ENCODE data around the gene FHIT. TPM values are rescaled to one million over a fixed set of nuclear protein-coding genes. Genes with fewer than 3 reads are reported as not detected.

Gene FHIT
- total RNA-seq, 4 donors from 2014 or later: 4.6 to 6.1 (median 5.7) TPM

DNA sequence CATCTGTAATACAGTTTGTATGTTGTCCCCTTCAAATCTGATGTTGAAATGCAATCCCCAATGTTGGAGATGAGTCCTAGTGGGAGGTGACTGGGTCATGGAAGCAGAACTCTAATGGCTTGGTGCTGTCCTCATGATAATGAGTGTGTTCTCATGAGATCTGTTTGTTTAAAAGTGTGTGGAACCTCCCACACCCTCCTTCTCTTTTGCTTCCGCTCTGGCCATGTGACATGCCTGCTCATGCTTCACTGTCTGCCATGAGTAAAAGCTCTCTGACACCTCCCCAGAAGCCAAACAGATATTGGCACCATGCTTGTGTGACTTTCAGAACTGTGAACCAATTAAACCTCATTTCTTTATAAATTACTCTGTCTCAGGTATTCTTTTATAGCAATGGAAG, 1407.4 kb downstream of the FHIT start:
- H3K36me3 ChIP-seq: no peaks in the 10 kb centered on the region
- no peak overlapping the region for H3K4me3 ChIP-seq
- H3K27me3 ChIP-seq: no peaks in the 10 kb centered on the region
- no peaks in the 10 kb centered on the region for H3K9me3 ChIP-seq
- no peaks in the 10 kb centered on the region for H3K4me1 ChIP-seq
- no peak overlapping the region for H3K27ac ChIP-seq (replicated peaks in 1 of 4)
- 75% methylated on average over 1 of the region's 1 CpG for WGBS
- no peak for DNase-seq (ENCODE audit: extremely low spot score)
- intact Hi-C loops (cut with DNase I): no loop called here
- TF ChIP-seq, protein P1, sequence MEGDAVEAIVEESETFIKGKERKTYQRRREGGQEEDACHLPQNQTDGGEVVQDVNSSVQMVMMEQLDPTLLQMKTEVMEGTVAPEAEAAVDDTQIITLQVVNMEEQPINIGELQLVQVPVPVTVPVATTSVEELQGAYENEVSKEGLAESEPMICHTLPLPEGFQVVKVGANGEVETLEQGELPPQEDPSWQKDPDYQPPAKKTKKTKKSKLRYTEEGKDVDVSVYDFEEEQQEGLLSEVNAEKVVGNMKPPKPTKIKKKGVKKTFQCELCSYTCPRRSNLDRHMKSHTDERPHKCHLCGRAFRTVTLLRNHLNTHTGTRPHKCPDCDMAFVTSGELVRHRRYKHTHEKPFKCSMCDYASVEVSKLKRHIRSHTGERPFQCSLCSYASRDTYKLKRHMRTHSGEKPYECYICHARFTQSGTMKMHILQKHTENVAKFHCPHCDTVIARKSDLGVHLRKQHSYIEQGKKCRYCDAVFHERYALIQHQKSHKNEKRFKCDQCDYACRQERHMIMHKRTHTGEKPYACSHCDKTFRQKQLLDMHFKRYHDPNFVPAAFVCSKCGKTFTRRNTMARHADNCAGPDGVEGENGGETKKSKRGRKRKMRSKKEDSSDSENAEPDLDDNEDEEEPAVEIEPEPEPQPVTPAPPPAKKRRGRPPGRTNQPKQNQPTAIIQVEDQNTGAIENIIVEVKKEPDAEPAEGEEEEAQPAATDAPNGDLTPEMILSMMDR (IDR thresholded peaks at IDR 0.05): no peak
- no peak for TF ChIP-seq POLR2AphosphoS5 (IDR thresholded peaks at IDR 0.05)
- TF ChIP-seq EP300 (IDR thresholded peaks at IDR 0.05): no peak
- no peak for TF ChIP-seq POLR2A (IDR thresholded peaks at IDR 0.05; ENCODE audit: low read depth)

DNA sequence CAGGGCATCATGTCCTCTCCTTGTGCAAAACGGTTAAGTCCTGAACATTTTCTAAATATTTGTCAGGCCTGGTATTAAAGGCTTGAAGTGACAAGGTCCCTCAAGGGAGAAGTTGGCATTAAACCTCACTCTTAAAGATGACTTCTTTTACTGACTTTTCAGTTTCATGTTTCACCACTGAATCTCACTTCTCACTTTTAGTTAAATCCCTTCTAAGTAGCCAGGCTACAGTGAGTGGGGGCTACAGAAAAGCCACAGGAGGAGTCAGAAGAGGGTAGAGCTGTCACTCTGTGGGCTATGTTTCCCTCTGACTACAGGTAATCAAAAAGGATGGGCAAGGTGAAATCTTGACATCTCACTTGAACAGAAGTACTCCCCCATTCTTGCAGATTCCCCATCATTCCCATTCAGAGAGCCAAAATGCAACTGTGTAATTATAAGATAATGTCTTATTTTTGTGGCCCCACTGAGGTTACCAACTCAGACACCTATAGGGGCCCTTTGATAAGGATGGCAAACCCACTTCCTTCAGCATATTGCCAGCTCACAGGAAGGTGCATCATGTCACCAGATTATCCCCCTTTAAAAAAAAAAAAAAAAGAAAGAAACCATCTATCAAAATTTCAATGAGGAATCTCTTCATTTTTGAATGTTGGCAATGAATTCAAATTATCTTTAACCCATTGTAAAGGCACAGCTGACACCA, 1411.3 kb downstream of the FHIT start:
- TF ChIP-seq POLR2AphosphoS5 (IDR thresholded peaks at IDR 0.05) (no peak), POLR2A (IDR thresholded peaks at IDR 0.05; ENCODE audit: low read depth) (no peak), EP300 (IDR thresholded peaks at IDR 0.05) (no peak)
- TF ChIP-seq, protein P1 (IDR thresholded peaks at IDR 0.05): no peak
- intact Hi-C loops (cut with DNase I): no loop called here
- WGBS: 58% methylated on average over 1 of the region's 1 CpG
- no peaks in the 10 kb centered on the region for H3K4me1 ChIP-seq
- H3K9me3 ChIP-seq: no peaks in the 10 kb centered on the region
- no peak overlapping the region for H3K4me3 ChIP-seq
- no peaks in the 10 kb centered on the region for H3K27me3 ChIP-seq
- no peak for DNase-seq (ENCODE audit: extremely low spot score)
- no peaks in the 10 kb centered on the region for H3K36me3 ChIP-seq
- no peak overlapping the region for H3K27ac ChIP-seq (replicated peaks in 1 of 4)

DNA sequence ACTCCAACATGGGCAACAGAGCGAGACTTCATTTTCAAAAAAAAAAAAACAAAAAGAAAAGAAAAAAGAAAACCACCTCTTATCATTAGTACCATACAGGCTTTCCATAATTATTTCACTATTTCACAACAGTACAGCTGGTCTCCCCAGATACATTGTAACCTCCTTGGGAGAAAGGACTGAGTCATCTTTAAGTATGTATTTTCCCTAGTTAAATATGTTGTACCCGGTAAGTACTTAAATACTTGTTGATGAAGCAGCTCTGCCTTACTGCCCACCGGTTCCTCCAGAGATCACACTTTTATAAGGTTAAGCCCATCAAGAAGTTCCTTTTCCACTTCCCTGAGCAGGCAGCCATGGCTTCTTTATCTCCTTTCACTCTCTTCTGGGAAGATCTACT, 1412.0 kb downstream of the FHIT start:
- Histone ChIP-seq H3K36me3 (no peaks in the 10 kb centered on the region), H3K4me3 (no peak overlapping the region), H3K27ac (replicated peaks in 1 of 4) (no peak overlapping the region), H3K9me3 (no peaks in the 10 kb centered on the region), H3K27me3 (no peaks in the 10 kb centered on the region), H3K4me1 (no peaks in the 10 kb centered on the region)
- no peak for TF ChIP-seq EP300 (IDR thresholded peaks at IDR 0.05)
- no peak for TF ChIP-seq POLR2AphosphoS5 (IDR thresholded peaks at IDR 0.05)
- TF ChIP-seq, protein P1 (IDR thresholded peaks at IDR 0.05): no peak
- TF ChIP-seq POLR2A (IDR thresholded peaks at IDR 0.05; ENCODE audit: low read depth): no peak
- no peak for DNase-seq (ENCODE audit: extremely low spot score)
- 91% methylated on average over 3 of the region's 3 CpGs for WGBS
- intact Hi-C loops (cut with DNase I): no loop called here

DNA sequence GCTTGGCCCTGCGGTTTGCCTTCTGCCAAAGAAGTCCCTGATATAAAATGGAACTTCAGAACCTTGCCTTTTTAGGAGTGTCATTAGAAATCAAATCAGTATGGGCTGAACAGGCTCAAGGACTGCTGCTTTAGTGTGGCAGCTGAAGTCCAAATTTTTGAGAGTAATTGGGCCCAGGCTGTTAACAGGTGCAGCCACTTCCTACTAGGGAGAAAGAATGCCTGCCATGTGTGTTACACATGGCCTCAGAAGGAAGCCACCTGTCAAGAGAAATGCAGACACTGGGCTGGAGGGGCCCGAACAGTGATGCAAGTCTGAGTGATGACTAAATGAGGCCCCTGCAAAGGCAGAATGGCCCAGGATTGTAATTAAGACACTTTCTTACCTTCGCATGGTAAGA, 1414.7 kb downstream of the FHIT start:
- Histone ChIP-seq H3K9me3 (no peaks in the 10 kb centered on the region), H3K36me3 (no peaks in the 10 kb centered on the region), H3K4me3 (no peak overlapping the region), H3K27me3 (no peaks in the 10 kb centered on the region), H3K27ac (replicated peaks in 1 of 4) (no peak overlapping the region), H3K4me1 (no peaks in the 10 kb centered on the region)
- TF ChIP-seq POLR2A (IDR thresholded peaks at IDR 0.05; ENCODE audit: low read depth) (no peak), POLR2AphosphoS5 (IDR thresholded peaks at IDR 0.05) (no peak), EP300 (IDR thresholded peaks at IDR 0.05) (no peak)
- TF ChIP-seq, protein P1 (IDR thresholded peaks at IDR 0.05): no peak
- intact Hi-C loops (cut with DNase I): no loop called here
- no peak for DNase-seq (ENCODE audit: extremely low spot score)
- 85% methylated on average over 3 of the region's 3 CpGs for WGBS

DNA sequence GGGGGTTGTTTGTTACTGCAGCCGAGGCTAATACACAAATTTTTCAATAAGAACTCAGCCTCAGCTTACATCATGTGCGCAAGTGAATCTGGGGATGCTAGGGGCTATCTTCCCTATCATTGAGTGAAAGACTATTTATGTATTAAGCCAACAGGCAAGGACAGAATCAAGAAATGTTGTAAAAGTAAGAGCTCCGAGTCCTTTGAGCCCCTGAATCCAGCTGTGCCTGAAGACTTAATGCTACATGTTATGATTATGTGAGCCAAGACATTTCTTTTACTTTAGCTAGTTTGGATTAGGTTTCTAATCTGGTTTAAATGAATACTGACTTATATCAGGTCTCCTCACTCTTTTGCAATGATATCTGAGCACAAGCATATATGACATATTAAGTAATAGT, 1418.5 kb downstream of the FHIT start:
- Histone ChIP-seq H3K36me3 (no peaks in the 10 kb centered on the region), H3K4me3 (no peak overlapping the region), H3K27ac (replicated peaks in 1 of 4) (no peak overlapping the region), H3K27me3 (no peaks in the 10 kb centered on the region), H3K4me1 (peaks cover 0 to 3% (median 0%) of the 10 kb centered on the region in 4 donors), H3K9me3 (no peaks in the 10 kb centered on the region)
- no peak for DNase-seq (ENCODE audit: extremely low spot score)
- WGBS: 75% methylated on average over 3 of the region's 3 CpGs
- TF ChIP-seq POLR2A (IDR thresholded peaks at IDR 0.05; ENCODE audit: low read depth): no peak
- TF ChIP-seq POLR2AphosphoS5 (IDR thresholded peaks at IDR 0.05): no peak
- TF ChIP-seq EP300 (IDR thresholded peaks at IDR 0.05): no peak
- TF ChIP-seq, protein P1 (IDR thresholded peaks at IDR 0.05): no peak
- intact Hi-C loops (cut with DNase I): no loop called here

Data from esophagus muscularis mucosa (tissue), 4 donors.